VCaP (cell line): ENCODE measurements around the gene PPP1R1B.

Experiments
- H3K27ac ChIP-seq: fragments of 450-650 bp; 2 replicates; pipeline ENCODE4 v1.5.1; 2017
- TF ChIP-seq, protein P1 (sequence below): fragments of 450-650 bp; conservative IDR thresholded peaks from 2 replicates; pipeline ENCODE4 v1.5.1; 2017; ENCODE audit warnings: mild to moderate bottlenecking, moderate library complexity

PPP1R1B gene

DNA sequence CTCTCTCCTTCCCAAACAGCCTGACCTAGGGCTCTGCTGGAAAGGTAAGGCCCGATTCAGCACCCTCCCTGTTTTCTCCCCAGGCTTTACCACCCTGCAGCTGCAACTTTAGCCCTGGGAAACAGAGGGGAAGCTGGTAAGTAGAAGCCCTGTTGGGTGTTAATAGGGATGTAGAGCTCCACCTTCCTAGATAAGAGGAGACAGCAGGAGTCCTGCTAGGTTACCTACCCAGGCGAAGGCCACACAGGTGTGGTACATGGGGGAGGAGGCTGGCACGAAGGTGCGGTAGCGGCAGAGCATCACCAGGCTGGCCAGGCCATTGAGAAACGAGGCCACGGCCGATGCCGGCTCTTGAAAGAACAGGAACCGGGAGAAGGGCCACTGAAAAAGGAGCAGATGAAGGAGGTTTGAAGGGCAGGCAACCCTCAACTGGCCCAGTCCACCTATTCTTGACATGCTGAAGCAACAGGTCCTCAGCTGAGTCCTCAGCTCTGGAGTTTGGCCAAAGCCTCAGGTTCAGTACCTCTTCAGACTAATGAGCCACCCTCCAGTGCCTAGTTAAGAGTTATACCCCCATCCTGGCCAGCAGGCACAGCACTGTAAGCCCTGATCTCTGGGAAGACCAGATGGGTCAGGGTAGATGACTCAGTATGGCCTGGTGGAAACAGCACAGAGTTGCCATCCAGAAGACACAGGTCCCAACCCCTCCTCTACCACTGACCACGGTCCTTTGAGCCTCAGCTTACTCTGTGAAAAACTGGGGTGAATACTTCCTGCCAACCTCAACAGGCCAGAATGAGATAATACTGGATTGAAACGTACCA, 57.8 kb downstream of the PPP1R1B start:
- TF ChIP-seq, protein P1, sequence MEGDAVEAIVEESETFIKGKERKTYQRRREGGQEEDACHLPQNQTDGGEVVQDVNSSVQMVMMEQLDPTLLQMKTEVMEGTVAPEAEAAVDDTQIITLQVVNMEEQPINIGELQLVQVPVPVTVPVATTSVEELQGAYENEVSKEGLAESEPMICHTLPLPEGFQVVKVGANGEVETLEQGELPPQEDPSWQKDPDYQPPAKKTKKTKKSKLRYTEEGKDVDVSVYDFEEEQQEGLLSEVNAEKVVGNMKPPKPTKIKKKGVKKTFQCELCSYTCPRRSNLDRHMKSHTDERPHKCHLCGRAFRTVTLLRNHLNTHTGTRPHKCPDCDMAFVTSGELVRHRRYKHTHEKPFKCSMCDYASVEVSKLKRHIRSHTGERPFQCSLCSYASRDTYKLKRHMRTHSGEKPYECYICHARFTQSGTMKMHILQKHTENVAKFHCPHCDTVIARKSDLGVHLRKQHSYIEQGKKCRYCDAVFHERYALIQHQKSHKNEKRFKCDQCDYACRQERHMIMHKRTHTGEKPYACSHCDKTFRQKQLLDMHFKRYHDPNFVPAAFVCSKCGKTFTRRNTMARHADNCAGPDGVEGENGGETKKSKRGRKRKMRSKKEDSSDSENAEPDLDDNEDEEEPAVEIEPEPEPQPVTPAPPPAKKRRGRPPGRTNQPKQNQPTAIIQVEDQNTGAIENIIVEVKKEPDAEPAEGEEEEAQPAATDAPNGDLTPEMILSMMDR = no peak
- H3K27ac ChIP-seq = no peak overlapping the region
